HG02870 (cell line): ENCODE results near the gene ZBTB1.
"Not testable (repeated sequence)": the region's sequence is repeated elsewhere in the genome, so short reads cannot be mapped to it uniquely, and the experiment has no call there.

ENCODE experiments used
- ATAC-seq: cut with Tn5 transposase; IDR thresholded peaks from one replicate; pipeline ENCODE4 v1.9.1; 2021; ENCODE audit warnings: mild to moderate bottlenecking, moderate library complexity; ENCODE audit not compliant: unreplicated experiment

The ZBTB1 gene

GRCh38 chr14:64563696-64564095 is 59.1 kb downstream of the ZBTB1 start:
- ATAC-seq = no peak

GRCh38 chr14:64566651-64567122 is 62.1 kb downstream of the ZBTB1 start:
- ATAC-seq = no peak

- no peak for ATAC-seq
Measured at GRCh38 chr14:64569138-64569631, 64.6 kb downstream of the ZBTB1 start.

GRCh38 chr14:64569646-64570045 is 65.1 kb downstream of the ZBTB1 start:
- ATAC-seq = not testable (repeated sequence)

- ATAC-seq = no peak
Measured at GRCh38 chr14:64572386-64573104, 68.0 kb downstream of the ZBTB1 start.

GRCh38 chr14:64573109-64573508 is 68.5 kb downstream of the ZBTB1 start:
- no peak for ATAC-seq
